GM12878 (cell line): Measurements from ENCODE around the gene PLA2G3. TPM values are rescaled to one million over a fixed set of nuclear protein-coding genes. Genes with fewer than 3 reads are reported as not detected.

ENCODE experiments used
- ATAC-seq: fragments of 200-7000 bp; cut with Tn5 transposase; 3 replicates; pipeline ENCODE4 v1.9.1; 2020; ENCODE audit warnings: mild to moderate bottlenecking, moderate library complexity
- BruUV-seq: library from RNA; stranded (reverse); fragments of 400-500 nt; replicated peaks from 2 replicates; lab custom pipeline; 2021; lab: Mats Ljungman, UMichigan
- CTCF ChIA-PET: fragments of 300-600 bp; sonication (Branson Sonifier 250); formaldehyde crosslinking; extraction: SDS; loops from one replicate; lab custom pipeline; 2021; ENCODE audit warnings: inconsistent platforms; lab: Yijun Ruan, JAX
- POLR2A ChIA-PET: fragments of 350-600 bp; formaldehyde crosslinking; extraction: SDS; loops from one replicate; lab custom pipeline; 2021; ENCODE audit warnings: inconsistent platforms; lab: Charles Lee
- RAD21 ChIA-PET: fragments of 300-600 bp; sonication (Branson Sonifier 250); formaldehyde crosslinking; loops from one replicate; lab custom pipeline; 2023; ENCODE audit warnings: antibody characterized with exemption; ENCODE audit not compliant: unreplicated experiment; lab: Charles Lee
- SMC1A ChIA-PET: fragments of 300-600 bp; sonication (Branson Sonifier 250); formaldehyde crosslinking; loops from one replicate; lab custom pipeline; 2023; ENCODE audit not compliant: unreplicated experiment, uncharacterized antibody; lab: Charles Lee
- DNase-seq: peaks from one replicate; pipeline ENCODE4 v3.0.0-alpha.2; 2011; ENCODE audit warnings: low read depth, low spot score
- FAIRE-seq: peaks from 3 replicates; lab custom pipeline; 2011; peaks lifted over from hg19 to GRCh38; lab: Jason Lieb, UNC
- H2AFZ ChIP-seq: 2 replicates; pipeline ENCODE4 v1.6.0; 2011; ENCODE audit warnings: low read depth, low read length, control low read depth; ENCODE audit not compliant: control insufficient read depth
- H3K27ac ChIP-seq: 2 replicates; pipeline ENCODE4 v1.5.1; 2011; ENCODE audit warnings: control low read depth; ENCODE audit not compliant: control insufficient read depth, insufficient read depth
- H3K27me3 ChIP-seq, 2 experiments: replicated peaks in 1 of 2; 2 replicates each; pipeline versions ENCODE4 v1.6.0 to v1.6.1; 2011; ENCODE audit warnings: low read length in 1 of 2; ENCODE audit not compliant: control insufficient read depth in 2 of 2, insufficient read depth in 2 of 2
- H3K36me3 ChIP-seq, 2 experiments: 2 replicates each; pipeline ENCODE4 v1.5.1; 2011; ENCODE audit warnings: low read length in 1 of 2; ENCODE audit not compliant: control insufficient read depth in 2 of 2, insufficient read depth in 2 of 2
- H3K4me1 ChIP-seq: 2 replicates; pipeline ENCODE4 v1.6.1; 2011; ENCODE audit warnings: mild to moderate bottlenecking, low read length, moderate library complexity, mixed read lengths; ENCODE audit not compliant: control insufficient read depth, insufficient read depth
- H3K4me2 ChIP-seq: 2 replicates; pipeline ENCODE4 v1.6.0; 2011; ENCODE audit warnings: control low read depth; ENCODE audit not compliant: control insufficient read depth, insufficient read depth
- H3K4me3 ChIP-seq: fragments of 200-600 bp; sonication (generic); 2 replicates; pipeline ENCODE4 v1.5.1; 2016
- H3K79me2 ChIP-seq: 2 replicates; pipeline ENCODE4 v1.6.0; 2011; ENCODE audit warnings: low read length; ENCODE audit not compliant: control insufficient read depth, insufficient read depth
- H3K9ac ChIP-seq: 2 replicates; pipeline ENCODE4 v1.8.0; 2011; ENCODE audit warnings: low read length, control low read depth, mixed read lengths; ENCODE audit not compliant: control insufficient read depth, insufficient read depth
- H3K9me3 ChIP-seq: replicated peaks from 3 replicates; pipeline ENCODE4 v1.5.1; 2011; ENCODE audit warnings: mild to moderate bottlenecking, low read length; ENCODE audit not compliant: control insufficient read depth, insufficient read depth
- H4K20me1 ChIP-seq: 2 replicates; pipeline ENCODE4 v1.6.0; 2011; ENCODE audit not compliant: control insufficient read depth, insufficient read depth
- CBFB ChIP-seq: IDR thresholded peaks from 2 replicates; pipeline ENCODE4 v1.6.1; 2016; ENCODE audit warnings: antibody characterized with exemption, low read depth
- E4F1 ChIP-seq: fragments of 450-650 bp; IDR thresholded peaks from 2 replicates; pipeline ENCODE4 v1.6.1; 2018; ENCODE audit warnings: borderline replicate concordance, mild to moderate bottlenecking; ENCODE audit not compliant: partially characterized antibody
- HCFC1 ChIP-seq: fragments of 150-350 bp; IDR thresholded peaks from 2 replicates; pipeline ENCODE4 v1.6.1; 2014; ENCODE audit warnings: low read length
- IRF3 ChIP-seq: fragments of 450-650 bp; IDR thresholded peaks from 2 replicates; pipeline ENCODE4 v1.6.1; 2014; ENCODE audit warnings: mild to moderate bottlenecking
- MEF2A ChIP-seq: IDR thresholded peaks from 2 replicates; pipeline ENCODE4 v1.6.1; 2011; ENCODE audit warnings: low read depth, mild to moderate bottlenecking, low read length, moderate library complexity; ENCODE audit not compliant: insufficient read depth
- MYB ChIP-seq: fragments of 150-350 bp; IDR thresholded peaks from 2 replicates; pipeline ENCODE4 v1.6.1; 2014; ENCODE audit warnings: mild to moderate bottlenecking, low read depth, low read length, borderline replicate concordance
- NR2C2 ChIP-seq: IDR thresholded peaks from 2 replicates; pipeline ENCODE4 v1.6.1; 2011; ENCODE audit warnings: borderline replicate concordance, low read depth; ENCODE audit not compliant: control insufficient read depth, insufficient read length
- PAX8 ChIP-seq: fragments of 450-650 bp; IDR thresholded peaks from 2 replicates; pipeline ENCODE4 v1.6.1; 2017; ENCODE audit warnings: mild to moderate bottlenecking, moderate library complexity
- PML ChIP-seq: IDR thresholded peaks from 2 replicates; pipeline ENCODE4 v1.6.1; 2012; ENCODE audit warnings: low read length, inconsistent platforms
- RAD21 ChIP-seq: IDR thresholded peaks from 2 replicates; pipeline ENCODE4 v1.6.1; 2011; ENCODE audit warnings: mild to moderate bottlenecking, low read depth, low read length, moderate library complexity; ENCODE audit not compliant: insufficient read depth
- TARDBP ChIP-seq: IDR thresholded peaks from 2 replicates; pipeline ENCODE4 v1.6.1; 2016; ENCODE audit warnings: borderline replicate concordance
- TCF7 ChIP-seq: IDR thresholded peaks from 2 replicates; pipeline ENCODE4 v1.6.1; 2014; ENCODE audit warnings: antibody characterized with exemption, borderline replicate concordance
- ZNF274 ChIP-seq: IDR thresholded peaks from one replicate; pipeline ENCODE4 v1.8.0; 2011; ENCODE audit not compliant: insufficient read length, insufficient read depth
- WGBS: methylation state at CpG from one replicate; pipeline ENCODE4 v1.1.6; 2016; ENCODE audit warnings: low lambda C conversion rate; ENCODE audit not compliant: insufficient replicate concordance, insufficient coverage; ENCODE audit errors: missing lambda C conversion rate; 5-methylcytosine and 5-hydroxymethylcytosine counted together
- in situ Hi-C: fragments of 300-500 bp; cut with MboI; formaldehyde crosslinking; loops from 9 replicates; pipeline ENCODE4 v1.14.3; 2018; ENCODE audit warnings: mixed read lengths
- intact Hi-C: fragments of 100-400 bp; cut with micrococcal nuclease; formaldehyde crosslinking; loops from one replicate; pipeline ENCODE4 v1.14.2; 2022; ENCODE audit not compliant: unreplicated experiment
- polyA plus RNA-seq, 11 experiments: library from polyadenylated mRNA; depleted of rRNA in 4 of 11; unstranded in 6 of 11; stranded (reverse) in 5 of 11; fragments of >200 nt; fragmentation: Nextera tagmentation in 4 of 11; fragmentation: Illumina TruSeq in 1 of 11; extraction: Ambion mirVana in 4 of 11; extraction: Trizol in 1 of 11; gene quantifications; 1 replicate in 1 of 11; 2 replicates in 10 of 11; pipeline versions ENCODE4 v1.2.1 to v1.2.3, GENCODE V29; 2011 to 2016; ENCODE audit warnings: inconsistent platforms in 2 of 11, missing spikeins in 2 of 11, low read depth in 1 of 11
- total RNA-seq, 4 experiments: library from RNA; depleted of rRNA in 3 of 4; stranded (reverse); fragments of >200 nt in 3 of 4; fragmentation: Illumina TruSeq in 1 of 4; extraction: Trizol in 1 of 4; gene quantifications; 2 replicates each; pipeline versions ENCODE4 v1.2.1 to v1.2.3, GENCODE V29; 2013 to 2021

Gene PLA2G3
- total and polyA plus RNA-seq, 10 of the 15 experiments (the other 5 are each of a cell fraction or from before 2014, with no cell fraction given), result 0.04 TPM; not detected in 9

- Histone ChIP-seq H3K9ac (no peak overlapping the region), H2AFZ (no peak overlapping the region), H3K36me3 (no peaks in the 10 kb centered on the region), H3K4me2 (no peak overlapping the region), H3K9me3 (no peaks in the 10 kb centered on the region), H3K4me3 (no peak overlapping the region), H3K27ac (no peak overlapping the region), H3K4me1 (no peaks in the 10 kb centered on the region), H3K79me2 (no peaks in the 10 kb centered on the region), H4K20me1 (no peaks in the 10 kb centered on the region), H3K27me3 (no peaks in the 10 kb centered on the region)
- ChIA-PET POLR2A (no interaction called here), CTCF (no interaction called here), RAD21 (no interaction called here), SMC1A (no interaction called here)
- BruUV-seq, result no TSS peak
- no peak for ATAC-seq
- DNase-seq, result no peak
- WGBS, result 0% methylated on average over 1 of the region's 1 CpG
- intact Hi-C loops (no loop called here), in situ Hi-C loops (no loop called here)
- TF ChIP-seq TCF7, result no peak
- no peak for TF ChIP-seq PML
- no peak for TF ChIP-seq TARDBP
- TF ChIP-seq PAX8, result no peak
- TF ChIP-seq E4F1, result no peak
- no peak for TF ChIP-seq MEF2A
- no peak for TF ChIP-seq HCFC1
- no peak for TF ChIP-seq CBFB
- no peak for TF ChIP-seq ZNF274
- no peak for TF ChIP-seq MYB
- TF ChIP-seq IRF3, result no peak
- TF ChIP-seq RAD21, result no peak
- TF ChIP-seq NR2C2, result no peak
- no peak for FAIRE-seq
Observed at GRCh38 chr22:31120642-31121041, 19.7 kb downstream of the PLA2G3 start.
